ENCODE results near the gene SLC29A2.
A peak's percentile ranks its signal among the peaks of the same experiment; 100 is the strongest.

SLC29A2 gene

GRCh38 chr11:66315921-66316811 is 55.4 kb downstream of the SLC29A2 start:
- DNase-seq: no peak

- no peak for DNase-seq
These were observed 56.1 kb downstream of the SLC29A2 start for GRCh38 chr11:66315498-66315885.

- no peak for DNase-seq
These were observed 56.7 kb downstream of the SLC29A2 start for GRCh38 chr11:66314561-66315497.

- DNase-seq: no peak
These were observed 57.4 kb downstream of the SLC29A2 start for GRCh38 chr11:66314186-66314501.

- DNase-seq: no peak
These were observed 58.0 kb downstream of the SLC29A2 start for GRCh38 chr11:66313321-66314185.

- DNase-seq: peak; percentile 76
These were observed 58.8 kb downstream of the SLC29A2 start for GRCh38 chr11:66312549-66313320.

Data from NCI-H187 treated with DMSO at 0.1 percent for 48 hours (cell line).